Panc1 (cell line): ENCODE data around the gene ETDA. TPM values are rescaled to one million over a fixed set of nuclear protein-coding genes. Genes with fewer than 3 reads are reported as not detected.

Experiments used
- ATAC-seq: fragments of 200-7000 bp; cut with Tn5 transposase; 2 replicates; pipeline ENCODE4 v1.9.1; 2020; ENCODE audit warnings: mild to moderate bottlenecking, moderate library complexity
- BruUV-seq: library from RNA; stranded (reverse); fragments of 400-500 nt; replicated peaks from 2 replicates; lab custom pipeline; 2021; lab: Mats Ljungman, UMichigan
- CTCF ChIA-PET: fragments of 300-600 bp; sonication (Branson Sonifier 250); formaldehyde crosslinking; loops from one replicate; lab custom pipeline; 2022; ENCODE audit warnings: antibody characterized with exemption; lab: Charles Lee
- POLR2A ChIA-PET: fragments of 300-600 bp; sonication (Branson Sonifier 250); formaldehyde crosslinking; loops from one replicate; lab custom pipeline; 2022; ENCODE audit warnings: antibody characterized with exemption; lab: Charles Lee
- DNase-seq: peaks from one replicate; pipeline ENCODE4 v3.0.0-alpha.2; 2010; ENCODE audit warnings: low read depth, low spot score
- H3K27ac ChIP-seq: 2 replicates; pipeline ENCODE4 v1.5.1; 2011; ENCODE audit warnings: mild to moderate bottlenecking, low read length, inconsistent platforms
- H3K27me3 ChIP-seq: fragments of 200-500 bp; sonication (Bioruptor generic); 2 replicates; pipeline ENCODE4 v1.6.0; 2014; ENCODE audit warnings: low read length, inconsistent platforms; ENCODE audit not compliant: control insufficient read depth, insufficient read depth
- H3K36me3 ChIP-seq: fragments of 200-500 bp; sonication (Bioruptor generic); 2 replicates; pipeline ENCODE4 v1.5.1; 2014; ENCODE audit warnings: inconsistent platforms, mild to moderate bottlenecking, low read length, moderate library complexity; ENCODE audit not compliant: control insufficient read depth, insufficient read depth
- H3K4me1 ChIP-seq: 2 replicates; pipeline ENCODE4 v1.5.1; 2011; ENCODE audit warnings: inconsistent platforms, mild to moderate bottlenecking, low read length, moderate library complexity; ENCODE audit not compliant: control insufficient read depth, insufficient read depth
- H3K4me3 ChIP-seq, 2 experiments: 2 replicates each; pipeline ENCODE4 v1.5.1; 2011 to 2012; ENCODE audit warnings: low read depth in 2 of 2, low read length in 2 of 2, mild to moderate bottlenecking in 2 of 2, inconsistent platforms in 1 of 2, moderate library complexity in 1 of 2
- H3K9me3 ChIP-seq: fragments of 200-500 bp; sonication (Bioruptor generic); 2 replicates; pipeline ENCODE4 v1.5.1; 2014; ENCODE audit warnings: low read depth, mild to moderate bottlenecking, inconsistent platforms, low read length, moderate library complexity; ENCODE audit not compliant: control insufficient read depth, insufficient read depth
- CTCF ChIP-seq: fragments of 450-650 bp; IDR thresholded peaks from 2 replicates; pipeline ENCODE4 v1.5.1; 2017; ENCODE audit warnings: mild to moderate bottlenecking
- POLR2AphosphoS5 ChIP-seq: IDR thresholded peaks from 2 replicates; pipeline ENCODE4 v1.6.1; 2012; ENCODE audit warnings: mild to moderate bottlenecking, low read depth, low read length, moderate library complexity
- SIN3A ChIP-seq: IDR thresholded peaks from 2 replicates; pipeline ENCODE4 v1.6.1; 2012; ENCODE audit warnings: low read depth, mild to moderate bottlenecking, low read length, moderate library complexity, borderline replicate concordance; ENCODE audit not compliant: insufficient read depth
- TCF7L2 ChIP-seq: IDR thresholded peaks from 2 replicates; pipeline ENCODE4 v1.6.1; 2011; ENCODE audit warnings: mild to moderate bottlenecking, low read depth, low read length, inconsistent platforms
- in situ Hi-C: cut with HindIII; loops from 2 replicates; pipeline ENCODE4 v1.10.0; 2016; ENCODE audit warnings: low sequenced_read_pairs, low pct_unique_long_range_greater_than_20kb
- intact Hi-C: fragments of 100-400 bp; cut with micrococcal nuclease; formaldehyde crosslinking; loops from one replicate; pipeline ENCODE4 v1.10.0; 2022; ENCODE audit not compliant: unreplicated experiment
- total RNA-seq: library from RNA; stranded (reverse); gene quantifications from one replicate; pipeline ENCODE4 v1.2.1, GENCODE V29; 2021; ENCODE audit not compliant: unreplicated experiment
- TF ChIP-seq, protein P1 (sequence below), 2 experiments: IDR thresholded peaks; 2 replicates each; pipeline ENCODE4 v1.6.1; 2011 to 2012; ENCODE audit warnings: low read depth in 2 of 2, control low read depth in 1 of 2, low read length in 1 of 2, mild to moderate bottlenecking in 1 of 2, moderate library complexity in 1 of 2; ENCODE audit not compliant: insufficient read depth in 1 of 2

Gene ETDA
- total RNA-seq, 1 experiment from 2014 or later: not detected

- intact Hi-C loops (loop anchor here (5.0 kb wide), 1 partner anchor 166 kb away; no protein-coding TSS in a partner anchor), in situ Hi-C loops (no loop called here)
- ChIA-PET POLR2A (no interaction called here), CTCF (no interaction called here)
- Histone ChIP-seq H3K4me1 (no peaks in the 10 kb centered on the region), H3K4me3 (no peak overlapping the region), H3K27me3 (no peaks in the 10 kb centered on the region), H3K27ac (no peak overlapping the region), H3K9me3 (no peaks in the 10 kb centered on the region), H3K36me3 (no peaks in the 10 kb centered on the region)
- DNase-seq: no peak
- TF ChIP-seq CTCF: no peak
- no peak for TF ChIP-seq TCF7L2
- TF ChIP-seq, protein P1, sequence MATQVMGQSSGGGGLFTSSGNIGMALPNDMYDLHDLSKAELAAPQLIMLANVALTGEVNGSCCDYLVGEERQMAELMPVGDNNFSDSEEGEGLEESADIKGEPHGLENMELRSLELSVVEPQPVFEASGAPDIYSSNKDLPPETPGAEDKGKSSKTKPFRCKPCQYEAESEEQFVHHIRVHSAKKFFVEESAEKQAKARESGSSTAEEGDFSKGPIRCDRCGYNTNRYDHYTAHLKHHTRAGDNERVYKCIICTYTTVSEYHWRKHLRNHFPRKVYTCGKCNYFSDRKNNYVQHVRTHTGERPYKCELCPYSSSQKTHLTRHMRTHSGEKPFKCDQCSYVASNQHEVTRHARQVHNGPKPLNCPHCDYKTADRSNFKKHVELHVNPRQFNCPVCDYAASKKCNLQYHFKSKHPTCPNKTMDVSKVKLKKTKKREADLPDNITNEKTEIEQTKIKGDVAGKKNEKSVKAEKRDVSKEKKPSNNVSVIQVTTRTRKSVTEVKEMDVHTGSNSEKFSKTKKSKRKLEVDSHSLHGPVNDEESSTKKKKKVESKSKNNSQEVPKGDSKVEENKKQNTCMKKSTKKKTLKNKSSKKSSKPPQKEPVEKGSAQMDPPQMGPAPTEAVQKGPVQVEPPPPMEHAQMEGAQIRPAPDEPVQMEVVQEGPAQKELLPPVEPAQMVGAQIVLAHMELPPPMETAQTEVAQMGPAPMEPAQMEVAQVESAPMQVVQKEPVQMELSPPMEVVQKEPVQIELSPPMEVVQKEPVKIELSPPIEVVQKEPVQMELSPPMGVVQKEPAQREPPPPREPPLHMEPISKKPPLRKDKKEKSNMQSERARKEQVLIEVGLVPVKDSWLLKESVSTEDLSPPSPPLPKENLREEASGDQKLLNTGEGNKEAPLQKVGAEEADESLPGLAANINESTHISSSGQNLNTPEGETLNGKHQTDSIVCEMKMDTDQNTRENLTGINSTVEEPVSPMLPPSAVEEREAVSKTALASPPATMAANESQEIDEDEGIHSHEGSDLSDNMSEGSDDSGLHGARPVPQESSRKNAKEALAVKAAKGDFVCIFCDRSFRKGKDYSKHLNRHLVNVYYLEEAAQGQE (IDR thresholded peaks at IDR 0.05; ENCODE audit: insufficient read depth in 1 of 2, low read depth in 2 of 2, low read length in 1 of 2): no peak
- no peak for ATAC-seq
- BruUV-seq: no TSS peak
These were observed 24.1 kb downstream of the ETDA start for GRCh38 chrX:135275973-135276372.

GRCh38 chrX:135287266-135287823 lies 35.5 kb downstream of the ETDA start:
- in situ Hi-C loops: no loop called here
- H3K9me3 ChIP-seq: peaks cover 37% of the 10 kb centered on the region
- intact Hi-C loops: no loop called here
- ATAC-seq (no peak), DNase-seq (no peak)
- TF ChIP-seq, protein P1 (IDR thresholded peaks at IDR 0.05; ENCODE audit: insufficient read depth in 1 of 2, low read depth in 2 of 2, low read length in 1 of 2): no peak
- TF ChIP-seq CTCF: no peak
- no peak for TF ChIP-seq TCF7L2
- TF ChIP-seq POLR2AphosphoS5: no peak
- no peak for TF ChIP-seq SIN3A
- no peak overlapping the region for H3K4me3 ChIP-seq
- CTCF ChIA-PET: no interaction called here
- POLR2A ChIA-PET: interaction anchor here (0.5 kb wide), 1 partner anchor 293 kb away, joined by 5 read pairs; no protein-coding TSS in a partner anchor
- H3K36me3 ChIP-seq: no peaks in the 10 kb centered on the region
- no peaks in the 10 kb centered on the region for H3K4me1 ChIP-seq
- no peaks in the 10 kb centered on the region for H3K27me3 ChIP-seq
- BruUV-seq: no TSS peak
- no peak overlapping the region for H3K27ac ChIP-seq
